BLaER1 (cell line): ENCODE measurements around the gene CMSS1.

Experiments used
- H3K27ac ChIP-seq: shearing (Covaris generic); formaldehyde crosslinking; 2 replicates; pipeline ENCODE4 v1.8.1; 2022
- H3K27me3 ChIP-seq: shearing (Covaris generic); formaldehyde crosslinking; 2 replicates; pipeline ENCODE4 v1.8.1; 2022
- H3K36me3 ChIP-seq: shearing (Covaris generic); formaldehyde crosslinking; 2 replicates; pipeline ENCODE4 v1.8.1; 2022
- H3K4me1 ChIP-seq: shearing (Covaris generic); formaldehyde crosslinking; 2 replicates; pipeline ENCODE4 v1.8.1; 2022
- H3K4me2 ChIP-seq: shearing (Covaris generic); formaldehyde crosslinking; 2 replicates; pipeline ENCODE4 v1.8.1; 2022
- H3K4me3 ChIP-seq: shearing (Covaris generic); formaldehyde crosslinking; 2 replicates; pipeline ENCODE4 v1.8.1; 2022
- H3K9ac ChIP-seq: shearing (Covaris generic); formaldehyde crosslinking; 2 replicates; pipeline ENCODE4 v1.8.1; 2022
- H3K9me3 ChIP-seq: shearing (Covaris generic); formaldehyde crosslinking; 2 replicates; pipeline ENCODE4 v1.8.1; 2022
- H4K20me1 ChIP-seq: shearing (Covaris generic); formaldehyde crosslinking; 2 replicates; pipeline ENCODE4 v1.8.1; 2022
- Cebpa-rat ChIP-seq: shearing (Covaris generic); IDR thresholded peaks from 2 replicates; pipeline ENCODE4 v1.8.1; 2022

Gene CMSS1

DNA sequence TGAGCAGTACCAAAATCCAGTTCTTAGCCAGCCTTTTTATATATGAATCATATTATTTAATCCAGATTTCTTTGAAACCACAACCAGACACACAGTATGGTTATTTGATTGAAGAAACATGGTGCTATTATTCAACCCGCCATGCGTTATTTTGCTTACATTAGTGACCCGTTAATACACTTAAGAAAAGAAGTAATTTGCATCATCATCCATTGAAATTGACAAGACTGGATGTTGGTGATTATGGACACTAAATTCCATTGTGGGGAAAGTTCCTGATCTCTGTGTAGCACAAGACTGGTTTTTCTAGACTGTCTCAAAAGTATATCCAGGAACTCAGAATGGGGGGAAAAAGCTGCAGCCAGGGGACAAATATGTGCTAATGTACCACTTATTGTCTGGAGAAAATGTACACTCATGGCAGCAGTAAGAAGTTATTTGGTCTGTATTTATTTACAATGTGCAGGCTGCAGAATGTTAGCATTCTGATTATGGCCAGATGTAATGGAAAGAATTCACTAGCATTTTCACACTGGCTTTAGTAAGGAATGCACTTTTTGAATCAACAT, 216.3 kb downstream of the CMSS1 start:
- Histone ChIP-seq H3K27me3 (no peaks in the 10 kb centered on the region), H4K20me1 (no peaks in the 10 kb centered on the region), H3K9ac (no peak overlapping the region), H3K9me3 (no peaks in the 10 kb centered on the region), H3K27ac (no peak overlapping the region), H3K36me3 (no peaks in the 10 kb centered on the region), H3K4me3 (no peak overlapping the region), H3K4me2 (no peak overlapping the region), H3K4me1 (no peaks in the 10 kb centered on the region)
- no peak for TF ChIP-seq Cebpa-rat

DNA sequence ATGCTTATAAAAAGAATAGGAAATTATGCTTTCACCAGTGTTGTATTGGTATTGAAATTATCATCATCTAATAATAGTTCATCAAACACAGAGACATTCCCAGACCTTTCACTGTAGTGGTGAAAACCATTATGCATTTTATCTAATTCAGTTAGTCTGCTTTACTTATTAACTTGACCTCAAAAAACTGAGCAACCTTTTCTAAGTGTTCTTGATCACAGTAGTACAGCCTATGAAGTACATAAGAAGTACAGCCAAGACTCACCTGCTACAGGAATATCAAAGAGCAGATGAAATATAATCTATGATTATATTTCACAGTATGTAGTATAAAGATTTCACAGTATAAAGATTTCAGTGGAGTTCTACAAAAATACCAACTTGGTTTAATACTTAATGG, 221.4 kb downstream of the CMSS1 start:
- H4K20me1 ChIP-seq: no peaks in the 10 kb centered on the region
- H3K9ac ChIP-seq: no peak overlapping the region
- H3K4me1 ChIP-seq: peaks cover 9% of the 10 kb centered on the region
- no peak overlapping the region for H3K4me3 ChIP-seq
- no peak overlapping the region for H3K4me2 ChIP-seq
- TF ChIP-seq Cebpa-rat: no peak
- no peak overlapping the region for H3K27ac ChIP-seq
- no peaks in the 10 kb centered on the region for H3K9me3 ChIP-seq
- no peaks in the 10 kb centered on the region for H3K27me3 ChIP-seq
- no peaks in the 10 kb centered on the region for H3K36me3 ChIP-seq

DNA sequence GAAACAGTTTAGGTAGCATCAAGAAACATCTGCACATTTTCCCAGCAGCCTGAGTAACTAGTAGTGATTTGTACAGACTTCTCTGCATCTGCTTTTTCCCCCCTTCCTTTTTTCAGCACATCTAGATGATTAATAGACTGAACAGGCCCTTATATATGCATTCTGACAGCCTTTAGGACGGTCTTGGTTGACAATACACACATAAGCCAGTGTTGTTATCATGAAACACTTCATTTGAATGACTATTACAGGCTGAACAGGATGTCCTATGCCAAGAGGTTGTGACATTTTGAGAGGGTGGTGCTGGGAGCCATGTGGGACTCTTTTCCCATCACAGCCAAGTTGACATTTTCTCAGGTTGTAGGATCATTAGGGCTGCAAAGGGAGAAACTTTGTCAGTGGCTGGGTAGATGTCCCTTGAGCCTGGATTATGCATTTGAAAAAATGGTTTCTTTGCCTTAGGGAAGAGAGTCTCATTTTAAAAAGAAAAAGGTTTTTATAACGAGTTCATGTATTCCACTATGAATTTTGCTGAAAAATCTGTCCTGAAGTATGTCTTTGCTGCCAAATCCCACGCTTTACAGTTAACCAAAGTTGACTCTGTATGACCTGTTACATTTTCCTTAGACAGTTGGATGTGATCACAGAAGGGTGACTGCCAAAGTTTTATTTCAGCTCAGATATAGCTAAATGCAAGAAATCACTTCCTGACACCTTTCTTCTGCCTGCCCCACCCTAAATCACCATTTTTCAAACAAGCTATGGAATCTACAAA, 223.0 kb downstream of the CMSS1 start:
- Histone ChIP-seq H3K4me2 (no peak overlapping the region), H3K4me3 (no peak overlapping the region), H3K27ac (no peak overlapping the region)

DNA sequence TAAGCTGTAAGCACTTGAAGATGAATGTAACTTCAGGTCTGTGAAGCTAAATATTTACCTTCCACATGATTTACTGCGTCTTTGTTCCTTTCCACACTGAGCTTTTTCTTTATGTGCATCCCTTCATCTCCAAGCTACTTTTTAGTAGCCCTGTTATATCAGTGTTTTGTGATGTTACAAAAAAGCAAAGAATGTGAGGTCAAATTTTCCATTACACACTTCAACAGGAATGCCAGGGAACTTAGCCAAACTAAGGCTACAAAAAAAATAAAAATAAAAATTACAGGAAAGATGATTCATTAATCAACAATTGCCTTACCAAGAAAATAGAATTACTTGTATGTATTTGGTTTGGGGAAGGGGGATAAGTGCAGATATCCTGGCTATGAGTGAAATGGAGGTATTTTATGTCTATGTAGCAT, 223.7 kb downstream of the CMSS1 start:
- H4K20me1 ChIP-seq: no peaks in the 10 kb centered on the region
- H3K27me3 ChIP-seq: no peaks in the 10 kb centered on the region
- no peak for TF ChIP-seq Cebpa-rat
- no peaks in the 10 kb centered on the region for H3K36me3 ChIP-seq
- no peak overlapping the region for H3K9ac ChIP-seq
- no peak overlapping the region for H3K4me2 ChIP-seq
- no peaks in the 10 kb centered on the region for H3K9me3 ChIP-seq
- H3K4me1 ChIP-seq: peaks cover 29% of the 10 kb centered on the region
- no peak overlapping the region for H3K27ac ChIP-seq
- no peak overlapping the region for H3K4me3 ChIP-seq

More for the DNA sequence above, 223.0 kb downstream of the CMSS1 start:
- Histone ChIP-seq H4K20me1 (no peaks in the 10 kb centered on the region), H3K4me1 (peaks cover 25% of the 10 kb centered on the region), H3K27me3 (no peaks in the 10 kb centered on the region), H3K9ac (no peak overlapping the region), H3K36me3 (no peaks in the 10 kb centered on the region), H3K9me3 (no peaks in the 10 kb centered on the region)
- no peak for TF ChIP-seq Cebpa-rat

DNA sequence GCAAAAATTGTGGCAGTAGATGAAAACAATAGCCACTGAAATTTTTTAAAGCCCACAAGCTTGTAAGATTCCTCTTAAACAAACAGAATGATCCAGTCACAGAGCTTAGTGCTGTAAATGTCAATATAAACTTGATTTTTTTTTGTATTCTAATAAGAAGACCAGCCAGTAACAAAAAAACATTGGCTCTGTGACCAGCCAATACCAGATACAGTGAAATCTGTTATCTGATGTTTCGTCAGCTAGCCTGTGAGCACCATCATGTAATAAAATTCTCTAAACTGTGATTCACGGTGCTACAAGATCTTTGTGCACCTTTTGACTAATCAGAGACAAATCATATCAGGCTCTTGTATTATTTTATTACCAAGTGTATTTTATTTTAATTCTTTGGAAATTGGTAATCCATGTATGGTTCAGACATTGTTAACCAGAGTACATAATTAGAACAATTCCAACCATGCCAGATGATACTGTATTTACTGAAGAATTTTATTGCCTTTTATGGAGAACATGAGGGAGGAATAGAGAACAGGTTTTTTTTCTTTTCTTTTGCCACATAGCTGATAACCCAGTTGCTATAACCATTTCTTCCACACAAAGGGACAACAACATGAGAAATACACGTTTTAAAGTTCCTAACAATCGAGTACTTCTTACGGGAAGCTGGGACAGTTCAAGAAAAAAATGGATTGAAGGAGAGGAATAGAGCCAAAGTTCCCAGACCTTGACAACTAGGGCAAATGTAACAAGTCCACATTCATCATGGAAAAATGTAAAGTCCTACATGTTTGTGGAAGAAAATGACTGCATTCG, 224.7 kb downstream of the CMSS1 start:
- no peak overlapping the region for H3K4me3 ChIP-seq
- no peak overlapping the region for H3K4me2 ChIP-seq
- no peak overlapping the region for H3K27ac ChIP-seq
- H4K20me1 ChIP-seq: no peaks in the 10 kb centered on the region
- H3K27me3 ChIP-seq: no peaks in the 10 kb centered on the region
- no peak for TF ChIP-seq Cebpa-rat
- no peak overlapping the region for H3K9ac ChIP-seq
- no peaks in the 10 kb centered on the region for H3K36me3 ChIP-seq
- peaks cover 39% of the 10 kb centered on the region for H3K4me1 ChIP-seq
- no peaks in the 10 kb centered on the region for H3K9me3 ChIP-seq

DNA sequence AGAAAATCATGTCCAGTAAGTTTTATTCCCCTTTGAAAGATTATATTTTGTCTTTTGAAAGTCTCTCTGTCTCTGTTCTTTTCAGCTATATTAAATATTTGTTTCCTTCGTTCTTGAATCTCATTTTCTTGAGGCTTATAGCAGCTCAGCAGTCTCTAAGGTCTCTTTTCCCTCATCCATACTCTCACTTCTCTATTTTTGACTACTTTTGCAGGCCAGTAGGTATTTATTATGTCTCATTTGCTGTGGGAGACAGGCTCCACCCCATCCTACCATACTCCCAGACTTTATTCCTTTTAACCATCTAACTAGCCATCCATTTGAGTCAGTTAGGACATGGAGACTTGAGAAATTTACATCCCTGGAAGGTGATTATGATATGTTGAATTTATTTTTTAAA, 225.6 kb downstream of the CMSS1 start:
- Histone ChIP-seq H3K4me2 (no peak overlapping the region), H3K4me1 (peaks cover 48% of the 10 kb centered on the region), H3K27ac (no peak overlapping the region), H3K36me3 (no peaks in the 10 kb centered on the region), H3K9me3 (no peaks in the 10 kb centered on the region), H3K4me3 (no peak overlapping the region), H4K20me1 (no peaks in the 10 kb centered on the region), H3K9ac (no peak overlapping the region), H3K27me3 (no peaks in the 10 kb centered on the region)
- no peak for TF ChIP-seq Cebpa-rat

DNA sequence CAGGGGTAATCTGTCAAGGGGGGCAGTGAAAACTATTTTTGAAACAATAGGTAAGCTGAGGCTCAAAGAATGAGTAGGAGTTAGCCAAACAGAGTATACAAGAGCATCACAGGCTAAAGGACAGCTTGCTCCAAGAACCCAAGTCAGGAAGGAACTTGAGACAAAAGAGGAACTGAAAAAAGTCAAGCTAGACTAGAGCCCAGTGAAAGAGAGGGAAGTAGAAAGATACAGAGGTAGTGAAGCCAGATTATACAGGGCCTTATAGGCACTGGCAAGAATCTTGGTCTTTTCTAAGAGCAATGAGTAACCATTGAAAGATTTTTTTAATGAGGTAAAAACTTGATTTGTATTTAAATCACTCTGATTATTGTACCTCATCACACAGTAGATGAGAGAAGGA, 226.7 kb downstream of the CMSS1 start:
- no peaks in the 10 kb centered on the region for H3K36me3 ChIP-seq
- no peak overlapping the region for H3K4me3 ChIP-seq
- H3K27me3 ChIP-seq: no peaks in the 10 kb centered on the region
- H4K20me1 ChIP-seq: no peaks in the 10 kb centered on the region
- TF ChIP-seq Cebpa-rat: no peak
- H3K9ac ChIP-seq: no peak overlapping the region
- no peak overlapping the region for H3K27ac ChIP-seq
- peaks cover 53% of the 10 kb centered on the region for H3K4me1 ChIP-seq
- peak overlapping the region; percentile 49 for H3K4me2 ChIP-seq
- no peaks in the 10 kb centered on the region for H3K9me3 ChIP-seq

DNA sequence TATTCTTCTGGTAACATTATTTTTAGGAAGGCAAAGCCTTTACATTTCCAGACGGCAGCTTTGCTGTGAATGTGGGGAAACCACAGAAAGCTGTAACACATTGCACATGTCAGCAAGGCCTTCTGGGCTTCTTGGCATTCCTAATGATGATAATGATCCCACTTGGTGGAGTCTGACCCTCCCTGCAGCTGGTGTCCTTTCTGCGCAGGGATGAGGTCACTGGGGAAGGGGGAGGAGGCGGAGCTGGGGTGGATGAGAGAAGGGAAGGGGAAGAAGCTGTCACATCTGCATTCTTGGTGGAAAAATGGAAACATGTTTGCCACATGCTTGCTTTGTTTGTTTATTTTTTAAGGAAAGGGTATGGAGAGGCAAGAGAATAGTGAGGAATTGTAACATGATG, 228.0 kb downstream of the CMSS1 start:
- Histone ChIP-seq H3K36me3 (no peaks in the 10 kb centered on the region), H3K27ac (no peak overlapping the region), H3K9ac (no peak overlapping the region), H3K4me2 (peak overlapping the region; percentile 25; the same call in 1 of the 2 replicates), H3K4me3 (no peak overlapping the region), H3K9me3 (no peaks in the 10 kb centered on the region), H3K4me1 (peaks cover 48% of the 10 kb centered on the region), H3K27me3 (no peaks in the 10 kb centered on the region), H4K20me1 (no peaks in the 10 kb centered on the region)
- TF ChIP-seq Cebpa-rat: no peak

DNA sequence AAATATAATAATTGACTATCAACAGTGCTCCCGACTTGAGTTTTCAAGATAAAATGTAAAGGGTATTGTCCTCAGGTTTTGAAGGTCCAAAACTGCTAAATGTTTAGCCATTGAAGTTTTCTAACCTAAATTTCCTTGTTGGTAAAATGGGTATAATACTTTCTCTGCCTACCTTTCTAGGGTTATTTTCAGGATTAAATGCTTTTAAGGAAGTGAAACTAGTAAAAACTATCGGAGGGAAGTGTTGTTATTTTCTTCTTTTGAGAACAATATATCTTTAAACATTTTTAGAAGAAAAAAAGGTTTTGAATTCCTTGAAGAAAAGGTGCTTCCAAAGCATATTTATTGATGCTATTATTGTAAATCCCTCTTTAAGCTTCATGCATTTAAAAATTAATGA, 229.3 kb downstream of the CMSS1 start:
- Histone ChIP-seq H3K4me3 (no peak overlapping the region), H3K4me2 (peak overlapping the region; percentile 64)

More for the DNA sequence above, 229.3 kb downstream of the CMSS1 start:
- Histone ChIP-seq H3K36me3 (no peaks in the 10 kb centered on the region), H3K27me3 (no peaks in the 10 kb centered on the region), H3K4me1 (peaks cover 48% of the 10 kb centered on the region), H3K27ac (peak overlapping the region; percentile 53; the same call in 1 of the 2 replicates), H4K20me1 (no peaks in the 10 kb centered on the region), H3K9me3 (no peaks in the 10 kb centered on the region), H3K9ac (no peak overlapping the region)
- no peak for TF ChIP-seq Cebpa-rat
